Suppressor macrophage treated with lipopolysaccharide for 1 hour (primary cell): ENCODE measurements around the gene WBP4.
A peak's percentile ranks its signal among the peaks of the same experiment; 100 is the strongest.
"Not testable (repeated sequence)": the region's sequence is repeated elsewhere in the genome, so short reads cannot be mapped to it uniquely, and the experiment has no call there.

Source experiments
- DNase-seq, 3 donors: peaks; one replicate each; pipeline ENCODE4 v3.0.0-alpha.2; 2020 to 2022

The WBP4 gene, protein sequence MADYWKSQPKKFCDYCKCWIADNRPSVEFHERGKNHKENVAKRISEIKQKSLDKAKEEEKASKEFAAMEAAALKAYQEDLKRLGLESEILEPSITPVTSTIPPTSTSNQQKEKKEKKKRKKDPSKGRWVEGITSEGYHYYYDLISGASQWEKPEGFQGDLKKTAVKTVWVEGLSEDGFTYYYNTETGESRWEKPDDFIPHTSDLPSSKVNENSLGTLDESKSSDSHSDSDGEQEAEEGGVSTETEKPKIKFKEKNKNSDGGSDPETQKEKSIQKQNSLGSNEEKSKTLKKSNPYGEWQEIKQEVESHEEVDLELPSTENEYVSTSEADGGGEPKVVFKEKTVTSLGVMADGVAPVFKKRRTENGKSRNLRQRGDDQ

DNA sequence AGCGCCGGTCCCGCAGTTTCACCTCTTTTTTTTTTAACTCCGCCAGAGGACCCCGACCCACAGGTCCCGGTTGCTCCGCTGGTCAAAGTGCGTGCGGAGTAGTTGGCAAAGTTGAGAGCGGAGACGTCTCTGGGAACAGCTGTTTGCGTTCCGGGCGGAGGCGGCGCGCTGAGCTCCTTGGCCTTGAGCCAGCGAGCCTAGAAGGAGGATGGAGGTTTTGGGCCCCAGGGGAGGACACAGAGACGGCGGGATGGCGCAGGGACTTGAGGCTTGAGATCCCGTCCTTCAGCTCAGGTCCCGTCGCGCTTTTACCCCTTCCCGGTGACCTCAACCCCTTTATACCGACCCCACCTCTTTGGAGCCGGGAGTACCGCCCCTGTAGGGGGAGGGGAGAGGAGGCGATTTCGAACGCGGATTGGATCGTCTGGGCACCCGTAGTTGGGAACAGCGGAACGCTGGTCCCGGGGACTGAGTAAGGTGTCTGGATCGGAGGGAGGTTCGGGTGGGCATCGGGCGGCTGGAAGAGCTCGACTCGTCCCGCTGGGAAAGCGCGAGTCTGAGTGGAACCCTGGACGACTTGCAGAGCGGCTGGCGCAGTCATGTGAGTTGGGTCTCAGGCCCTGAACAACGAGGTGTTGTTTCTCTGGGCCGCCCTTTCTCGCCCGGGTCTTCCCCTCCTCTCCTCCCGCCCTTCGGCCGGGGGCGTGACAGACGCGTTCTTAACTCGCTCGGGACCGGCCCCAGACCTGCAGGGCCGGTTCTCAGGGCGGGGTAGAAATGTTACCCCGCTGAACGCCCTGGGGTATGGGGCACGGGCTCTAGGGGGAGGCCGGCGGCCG is at the start of gene WBP4:
WBP4 (plus strand) TSS at position 435 of the 839 bp plus-strand sequence; CDS start at position 600, 165 bp downstream.
- DNase-seq, result peak; percentile 97 to 98 (median 97)

DNA sequence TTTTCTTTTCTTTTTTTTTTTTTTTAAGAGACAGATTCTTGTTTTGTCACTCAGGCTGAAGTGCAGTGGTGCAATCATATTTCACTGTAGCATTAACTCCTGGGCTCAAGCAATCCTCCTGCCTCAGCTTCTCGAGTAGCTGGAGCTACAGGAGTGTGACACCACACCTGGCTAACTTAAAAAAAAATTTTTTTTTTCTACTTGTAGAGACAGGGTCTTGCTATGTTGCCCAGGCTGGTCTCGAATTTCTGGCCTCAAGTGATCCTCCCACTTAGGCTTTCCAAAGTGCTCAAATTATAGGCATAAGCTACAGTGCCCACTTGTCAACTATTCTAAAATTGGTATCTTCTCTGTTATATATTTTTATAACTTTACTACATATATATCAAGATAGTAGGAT is 48.8 kb upstream of the WBP4 start:
- DNase-seq, result no peak

DNA sequence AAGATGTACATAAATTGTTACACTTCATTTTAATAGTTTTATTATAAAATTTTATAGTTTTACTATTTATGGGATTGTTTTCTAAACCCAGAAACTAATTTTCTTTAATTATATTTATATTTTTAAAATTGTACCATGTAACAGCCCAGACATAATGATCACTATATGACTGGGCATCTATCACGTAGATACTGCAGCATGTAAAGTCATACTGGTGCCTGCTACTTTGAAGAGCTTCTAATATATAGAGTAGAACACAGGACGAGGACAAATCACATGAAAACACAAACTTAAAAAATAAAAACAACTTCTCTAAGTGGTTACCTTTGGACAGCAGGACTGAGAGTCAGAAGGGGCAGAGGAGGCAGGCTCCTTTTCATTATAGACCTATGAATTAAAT is 47.5 kb upstream of the WBP4 start:
- no peak for DNase-seq

DNA sequence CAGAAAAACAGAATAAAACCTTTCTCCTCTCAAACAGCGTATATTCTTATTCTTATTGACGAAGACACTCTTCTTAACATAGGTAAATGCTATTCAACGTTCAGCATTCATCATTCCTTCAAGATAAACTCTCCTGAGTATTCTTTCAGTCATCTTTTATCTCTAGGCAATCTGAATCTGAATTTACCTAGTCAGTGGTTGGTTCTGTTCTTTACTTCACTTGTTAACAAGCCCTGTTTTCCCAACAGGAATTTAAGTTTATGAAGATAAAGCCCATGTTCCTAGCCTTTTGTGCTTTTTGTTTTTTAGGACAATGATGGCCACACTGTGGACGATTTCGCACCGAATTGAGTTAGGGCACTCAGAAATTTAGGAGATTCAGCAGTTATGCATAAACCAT is 45.4 kb upstream of the WBP4 start:
- no peak for DNase-seq

DNA sequence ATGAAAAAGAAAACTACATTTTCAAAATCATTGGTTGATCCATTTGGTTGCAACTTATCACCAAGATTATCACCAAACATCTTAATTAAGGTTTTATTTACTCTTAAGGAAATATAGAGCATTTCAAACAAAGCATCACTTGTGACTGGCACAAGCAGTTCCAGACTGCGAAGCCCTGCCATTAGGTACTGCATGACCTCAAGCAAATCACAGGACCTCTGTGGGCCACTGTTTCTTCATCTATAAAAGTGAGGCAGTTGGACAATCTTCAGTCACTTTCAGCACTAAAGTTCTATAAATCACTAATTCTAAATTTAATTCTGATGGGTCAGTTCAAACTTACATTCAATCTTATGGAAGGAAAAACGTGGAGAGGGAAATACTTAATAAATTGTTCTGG is 44.1 kb upstream of the WBP4 start:
- DNase-seq, result peak; percentile 63 to 70 (median 66)

DNA sequence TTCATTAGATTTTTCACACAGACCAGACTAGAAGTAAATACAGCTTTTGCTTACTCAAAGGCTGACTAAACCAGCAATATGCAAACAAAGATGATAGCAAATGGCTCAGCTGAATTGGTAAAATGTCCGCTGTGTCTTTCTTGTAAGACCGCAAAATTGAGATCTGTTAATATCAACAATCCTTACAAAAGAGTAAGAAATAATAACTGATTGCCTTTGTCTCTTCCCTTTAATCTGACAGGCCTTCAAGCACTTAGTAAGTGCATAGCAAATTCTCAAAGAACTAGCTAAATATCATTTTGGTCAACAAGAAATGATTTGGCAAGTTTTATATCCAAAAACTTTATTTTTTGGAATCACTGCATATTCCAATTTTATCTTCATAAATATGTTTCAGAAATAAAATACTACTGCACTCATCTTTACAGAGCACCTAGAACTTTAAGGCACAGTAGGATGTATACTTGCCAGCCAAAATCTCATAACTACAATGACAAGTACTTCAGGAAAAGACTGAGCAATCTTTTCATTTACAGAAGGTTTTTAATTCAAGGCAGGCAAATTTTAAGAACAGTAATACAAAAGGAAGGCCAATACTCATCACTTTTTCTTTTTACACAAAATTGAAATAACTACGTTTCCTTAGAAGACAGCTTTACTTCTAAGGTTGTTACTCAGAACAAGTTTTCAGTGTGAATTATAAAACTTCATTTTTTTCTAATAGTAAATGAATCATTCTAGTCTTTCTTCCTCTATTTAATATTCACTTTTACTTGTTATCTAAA is 43.3 kb upstream of the WBP4 start:
- DNase-seq, result peak in 2 of 3 donors; percentile 55 to 67

DNA sequence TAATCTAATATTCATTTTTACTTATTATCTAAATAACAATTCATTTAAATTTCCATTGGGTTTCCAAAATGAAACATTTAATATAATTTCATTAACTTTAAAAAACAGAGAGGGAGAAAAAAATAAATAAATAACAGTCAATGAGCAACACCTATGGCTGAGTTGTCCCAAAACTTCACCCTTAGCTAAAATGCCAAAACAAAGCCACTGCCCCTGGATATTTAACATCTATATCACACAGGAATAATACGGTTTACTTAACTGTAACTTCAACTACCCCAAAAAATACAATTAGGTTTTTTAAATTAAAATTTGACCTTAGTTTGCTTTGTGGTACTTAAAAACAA is 42.7 kb upstream of the WBP4 start:
- peak in 1 of 3 donors; percentile 42 for DNase-seq

DNA sequence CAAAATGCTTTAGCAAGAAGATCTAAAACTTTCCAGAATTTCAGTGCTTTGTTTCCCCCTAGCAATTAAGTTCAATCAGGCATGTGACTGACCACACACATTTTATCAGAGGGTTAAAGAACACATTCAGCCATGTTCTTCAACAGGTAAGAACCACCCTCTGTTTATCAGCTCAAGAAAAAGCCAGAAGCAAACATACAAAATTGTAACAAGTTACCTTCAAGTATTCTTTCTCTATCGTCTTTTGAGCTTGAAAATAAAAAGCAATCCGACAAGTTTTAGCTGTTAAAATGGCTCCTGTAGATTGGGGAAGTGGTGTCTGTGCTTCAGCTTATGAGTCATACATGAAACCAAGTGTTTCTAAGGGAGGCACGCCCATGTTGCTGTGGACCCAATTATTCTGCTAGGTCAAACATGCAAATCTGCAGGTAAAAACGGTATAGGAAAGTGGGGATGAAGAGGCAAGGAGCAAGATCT is 42.3 kb upstream of the WBP4 start, which contains the start of gene ELF1:
ELF1 (minus strand) TSS at position 306 of the 477 bp plus-strand sequence. CDS start 37,262 bp downstream, outside the sequence.
- peak; percentile 81 to 92 (median 90) for DNase-seq

DNA sequence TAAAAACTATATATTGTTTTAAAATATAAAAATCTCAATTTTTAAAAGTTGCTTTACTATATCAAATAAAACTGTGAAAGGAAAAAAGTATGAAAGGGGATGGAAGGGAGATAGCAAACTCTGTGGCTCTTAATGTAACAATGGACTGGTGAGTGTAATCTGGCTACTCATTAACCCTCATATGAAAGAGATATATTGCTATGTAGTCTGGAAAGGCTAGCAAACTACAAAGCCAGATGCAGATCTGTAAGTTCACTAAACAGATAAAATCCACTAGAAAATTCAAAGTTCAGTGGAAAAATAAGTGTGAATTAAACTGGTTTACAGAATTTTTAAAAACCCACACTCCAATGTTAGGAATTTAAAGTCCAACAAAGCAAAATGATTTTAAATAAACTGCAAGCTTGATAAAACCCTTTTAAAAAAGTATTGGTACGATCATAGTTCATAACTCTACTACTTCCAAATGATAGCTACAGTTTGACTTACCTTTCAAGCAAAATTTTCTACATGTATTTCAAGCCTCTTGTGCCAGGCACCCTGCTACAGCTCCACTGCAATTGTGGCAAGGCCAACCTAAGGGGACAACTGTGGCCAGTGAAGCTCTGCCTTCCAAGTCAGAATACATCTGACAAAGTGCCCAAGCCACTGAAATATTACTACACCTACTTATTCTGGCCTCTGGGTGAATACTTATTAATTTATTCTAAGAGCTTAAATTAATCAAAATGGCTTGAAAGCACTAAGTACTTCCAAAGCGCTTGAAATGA is 41.5 kb upstream of the WBP4 start:
- no peak for DNase-seq

DNA sequence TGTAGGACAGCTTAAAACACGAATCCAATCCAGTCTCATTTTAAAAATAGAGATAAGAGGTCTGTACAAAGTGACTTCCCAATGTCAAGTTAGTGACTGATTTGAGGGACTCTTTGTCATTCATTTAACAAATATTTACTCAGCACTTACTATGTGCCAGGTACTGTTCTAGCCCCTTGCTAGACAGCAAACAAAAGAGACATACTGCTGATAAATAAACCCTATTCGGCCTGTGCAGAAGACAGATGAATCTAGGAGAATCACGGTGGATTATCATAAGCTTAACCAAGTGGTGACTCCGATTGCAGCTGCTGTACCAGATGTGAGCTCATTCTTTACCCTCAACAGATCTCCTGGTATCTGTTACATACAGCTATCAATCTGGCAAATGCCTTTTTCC is 35.8 kb upstream of the WBP4 start:
- DNase-seq, result no peak

DNA sequence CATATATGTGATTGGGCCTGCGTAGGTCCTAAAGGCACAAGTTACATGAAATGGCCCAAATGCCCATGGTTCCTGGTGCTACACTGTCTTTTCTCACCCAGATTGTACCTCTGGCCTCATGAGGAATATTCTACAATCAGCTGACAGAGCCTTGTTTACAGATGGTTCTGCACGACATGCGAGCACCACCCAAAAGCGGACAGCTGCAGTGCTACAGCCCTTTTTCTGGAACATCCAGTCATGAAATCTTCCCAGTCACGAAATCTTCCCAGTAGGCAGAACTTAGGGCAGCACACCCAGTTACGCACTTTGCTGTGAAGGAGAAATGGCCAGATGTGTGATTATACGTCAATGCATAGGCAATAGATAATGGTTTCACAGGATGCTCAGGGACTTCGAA is 34.5 kb upstream of the WBP4 start:
- DNase-seq, result no peak

DNA sequence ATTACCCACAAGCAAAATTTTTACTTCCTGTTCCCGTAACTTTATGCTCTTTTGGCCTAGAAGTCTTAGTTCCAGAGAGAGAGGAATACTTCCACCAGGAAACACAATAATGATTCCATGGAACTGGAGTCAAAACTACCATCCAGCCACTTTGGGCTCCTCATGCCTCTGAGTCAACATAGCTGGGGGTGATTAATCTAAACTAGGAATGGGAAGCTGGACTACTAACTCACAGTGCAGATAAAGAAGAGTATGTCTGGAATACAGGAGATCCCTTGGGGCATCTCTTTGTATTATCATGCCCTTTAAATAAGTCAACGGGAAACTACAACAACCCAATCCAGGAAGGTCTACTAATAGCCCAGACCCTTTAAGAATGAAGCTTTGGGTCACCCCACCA is 33.3 kb upstream of the WBP4 start:
- peak in 2 of 3 donors; percentile 23 to 41 for DNase-seq

DNA sequence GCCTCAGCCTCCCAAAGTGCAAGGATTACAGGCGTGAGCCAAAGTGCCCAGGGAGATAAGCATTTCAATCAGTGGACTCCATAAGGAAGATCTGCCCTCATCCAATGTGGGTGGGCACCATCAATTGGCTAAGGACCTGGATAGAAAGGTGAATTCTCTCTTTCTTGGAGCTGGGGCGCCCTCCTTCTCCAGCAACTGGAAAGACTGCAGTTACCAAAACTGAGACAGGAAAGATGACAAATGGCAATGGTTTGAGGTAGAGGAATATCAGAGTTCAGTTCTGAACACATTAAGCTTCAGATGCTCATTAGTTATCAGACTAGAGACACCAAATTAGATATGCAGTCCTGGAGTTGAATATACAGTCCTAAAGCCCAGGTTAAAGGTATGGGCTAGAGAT is 31.7 kb upstream of the WBP4 start:
- DNase-seq, result no peak

DNA sequence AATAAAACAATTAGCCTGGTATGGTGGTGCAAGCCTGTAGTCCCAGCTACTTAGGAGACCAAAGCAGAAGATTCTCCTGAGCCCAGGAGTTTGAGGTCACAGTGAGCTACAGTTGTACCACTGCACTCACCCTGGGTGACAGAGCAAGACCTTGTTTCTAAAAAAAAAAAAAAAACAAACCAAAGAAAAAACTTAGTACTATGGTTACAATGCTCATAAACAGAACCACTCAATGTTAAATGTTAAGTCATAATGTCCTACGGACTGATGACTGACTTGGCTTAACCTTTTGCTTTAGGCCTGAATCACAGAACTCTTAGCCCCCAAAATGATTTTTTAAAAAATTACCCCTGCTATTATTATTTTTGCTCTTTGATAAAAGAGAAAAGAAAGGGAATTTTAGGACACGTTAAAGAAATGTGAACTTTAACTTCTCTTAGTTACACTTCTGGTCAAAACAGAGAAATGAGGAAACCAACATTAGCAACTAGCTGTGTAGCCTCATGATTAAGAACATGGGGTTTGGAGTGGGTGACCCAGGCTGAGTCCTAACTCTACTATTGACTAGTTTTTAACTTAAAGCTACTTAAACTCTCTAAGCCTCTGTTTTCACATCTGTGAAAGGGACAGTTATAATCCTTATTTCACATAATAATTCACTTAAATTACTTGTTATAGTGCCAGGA is 28.5 kb upstream of the WBP4 start:
- peak; percentile 53 to 73 (median 73) for DNase-seq

DNA sequence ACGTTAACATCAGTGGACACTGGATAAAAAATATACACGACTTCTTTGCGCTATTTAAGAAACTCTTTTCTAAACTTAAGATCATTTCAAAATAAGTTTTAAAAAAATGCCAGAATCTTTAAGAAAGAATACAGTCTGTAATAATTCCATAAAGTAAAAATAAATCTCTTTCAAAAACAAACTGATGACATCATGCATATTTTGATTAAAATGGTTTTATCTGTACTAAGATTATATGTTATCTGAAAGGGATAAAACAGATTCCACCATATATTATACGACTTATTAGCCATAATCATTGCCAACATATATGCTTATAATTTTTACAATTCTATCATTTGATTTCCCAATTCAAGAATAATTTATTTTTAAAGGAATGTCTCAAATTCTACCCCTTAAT is 26.9 kb upstream of the WBP4 start:
- DNase-seq, result no peak

DNA sequence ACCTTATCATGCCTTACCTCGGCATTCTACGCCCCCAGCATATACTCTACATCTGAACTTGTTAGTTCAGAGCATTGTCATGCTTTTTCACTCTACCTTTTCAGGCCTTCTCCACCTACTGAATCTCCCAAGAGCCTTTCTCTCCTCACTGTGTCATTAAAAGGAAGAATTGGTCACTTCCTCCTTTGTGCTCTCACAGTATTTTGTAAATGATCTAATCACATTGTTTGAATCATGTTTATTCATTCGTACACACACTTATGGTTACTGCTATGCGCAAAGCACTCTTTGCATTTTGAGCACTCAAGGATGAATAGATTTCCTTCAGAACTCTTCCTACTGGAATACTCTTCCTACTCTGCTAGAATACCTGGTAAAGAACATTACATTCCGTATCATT is 26.4 kb upstream of the WBP4 start:
- peak; percentile 30 to 70 (median 57) for DNase-seq

DNA sequence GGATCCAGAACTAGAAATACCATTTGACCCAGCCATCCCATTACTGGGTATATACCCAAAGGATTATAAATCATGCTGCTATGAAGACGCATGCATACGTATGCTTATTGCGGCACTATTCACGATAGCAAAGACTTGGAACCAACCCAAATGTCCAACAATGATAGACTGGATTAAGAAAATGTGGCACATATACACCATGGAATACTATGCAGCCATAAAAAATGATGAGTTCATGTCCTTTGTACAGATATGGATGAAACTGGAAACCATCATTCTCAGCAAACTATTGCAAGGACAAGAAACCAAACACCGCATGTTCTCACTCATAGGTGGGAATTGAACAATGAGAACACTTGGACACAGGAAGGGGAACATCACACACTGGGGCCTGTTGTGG is 24.8 kb upstream of the WBP4 start:
- DNase-seq, result not testable (repeated sequence)

DNA sequence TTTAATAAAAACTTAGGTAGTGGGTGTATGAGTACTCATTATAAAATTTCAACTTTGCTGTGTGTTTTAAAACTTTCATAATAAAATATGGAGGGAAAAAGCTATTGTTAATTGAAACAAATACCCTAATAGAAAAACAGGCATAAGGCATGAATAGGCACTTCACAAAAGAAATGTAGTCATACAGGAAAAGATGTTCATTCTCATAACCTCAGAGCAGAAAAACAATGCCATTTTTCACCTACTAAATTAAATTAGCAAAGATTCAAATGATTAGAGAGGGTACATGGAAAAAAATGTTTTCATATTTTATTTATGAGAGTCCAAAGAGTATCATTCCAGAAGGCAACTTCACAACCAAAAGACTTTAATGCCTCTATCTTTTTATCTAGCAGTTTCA is 21.6 kb upstream of the WBP4 start:
- DNase-seq, result no peak

DNA sequence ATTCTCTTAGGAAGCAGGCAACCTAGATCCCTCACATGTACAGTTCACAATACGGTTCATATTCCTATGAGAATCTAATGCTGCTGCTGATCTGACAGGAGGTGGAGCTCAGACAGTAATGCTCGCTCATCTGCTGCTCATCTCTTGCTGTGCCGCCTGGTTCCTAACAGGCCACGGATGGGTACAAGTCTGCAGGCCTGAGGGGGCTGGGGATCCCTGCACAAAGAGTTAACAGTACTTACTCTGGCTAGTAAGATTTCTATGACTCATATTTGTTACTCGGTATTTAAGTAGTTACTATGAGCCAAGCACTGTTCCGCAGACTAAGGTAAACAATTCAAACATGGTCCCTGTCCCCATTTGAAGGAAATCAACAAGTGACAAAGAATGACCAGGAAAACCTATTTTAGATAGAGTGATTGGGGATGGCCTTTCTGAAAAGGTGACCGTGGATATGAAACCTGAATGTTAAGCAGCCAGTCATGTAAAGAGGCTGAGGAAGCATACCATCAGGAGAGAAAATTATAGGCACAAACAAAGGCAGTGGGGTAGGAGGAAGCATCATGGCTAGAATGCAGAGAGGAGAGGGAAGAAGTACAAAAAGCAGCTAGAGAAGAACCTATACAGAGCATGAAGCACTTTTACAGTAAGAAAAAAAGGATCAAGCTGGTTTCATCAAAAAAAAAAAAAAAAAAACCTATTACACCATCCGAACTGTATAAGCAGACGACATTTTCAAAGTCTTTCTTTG is 20.6 kb upstream of the WBP4 start:
- DNase-seq, result no peak

DNA sequence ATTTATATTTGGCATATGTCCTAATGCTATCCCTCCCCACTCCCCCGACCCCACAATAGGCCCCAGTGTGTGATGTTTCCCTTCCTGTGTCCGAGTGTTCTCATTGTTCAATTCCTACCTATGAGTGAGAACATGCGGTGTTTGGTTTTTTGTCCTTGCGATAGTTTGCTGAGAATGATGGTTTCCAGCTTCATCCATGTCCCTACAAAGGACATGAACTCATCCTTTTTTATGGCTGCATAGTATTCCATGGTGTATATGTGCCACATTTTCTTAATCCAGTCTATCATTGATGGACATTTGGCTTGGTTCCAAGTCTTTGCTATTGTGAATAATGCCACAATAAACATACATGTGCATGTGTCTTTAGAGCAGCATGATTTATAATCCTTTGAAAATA is 18.9 kb upstream of the WBP4 start:
- not testable (repeated sequence) for DNase-seq

DNA sequence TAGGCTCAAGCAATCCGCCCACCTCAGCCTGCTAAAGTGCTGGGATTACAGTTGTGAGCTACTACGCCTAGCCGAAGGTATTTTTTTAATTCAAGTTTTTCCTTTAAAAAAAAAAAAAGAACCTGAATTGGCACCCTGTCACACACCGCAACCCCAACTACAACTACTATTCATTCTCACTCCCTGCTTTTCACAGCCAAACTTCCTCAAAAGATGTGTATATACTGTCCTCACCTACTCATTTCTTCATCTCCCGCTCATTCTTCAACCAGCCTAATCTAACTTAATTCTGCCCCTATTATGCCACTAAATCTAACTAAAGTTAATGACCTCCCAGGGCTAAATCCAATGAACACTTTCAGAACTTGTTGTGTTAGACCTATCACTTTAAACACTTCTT is 12.7 kb upstream of the WBP4 start:
- no peak for DNase-seq
